COLO829 (cell line): ENCODE measurements around the gene SH3PXD2B.
"Not testable (repeated sequence)": the region's sequence is repeated elsewhere in the genome, so short reads cannot be mapped to it uniquely, and the experiment has no call there.

Source experiments
- DNase-seq: peaks from one replicate; pipeline ENCODE4 v3.0.0; 2012; ENCODE audit warnings: low spot score

The SH3PXD2B gene

DNA sequence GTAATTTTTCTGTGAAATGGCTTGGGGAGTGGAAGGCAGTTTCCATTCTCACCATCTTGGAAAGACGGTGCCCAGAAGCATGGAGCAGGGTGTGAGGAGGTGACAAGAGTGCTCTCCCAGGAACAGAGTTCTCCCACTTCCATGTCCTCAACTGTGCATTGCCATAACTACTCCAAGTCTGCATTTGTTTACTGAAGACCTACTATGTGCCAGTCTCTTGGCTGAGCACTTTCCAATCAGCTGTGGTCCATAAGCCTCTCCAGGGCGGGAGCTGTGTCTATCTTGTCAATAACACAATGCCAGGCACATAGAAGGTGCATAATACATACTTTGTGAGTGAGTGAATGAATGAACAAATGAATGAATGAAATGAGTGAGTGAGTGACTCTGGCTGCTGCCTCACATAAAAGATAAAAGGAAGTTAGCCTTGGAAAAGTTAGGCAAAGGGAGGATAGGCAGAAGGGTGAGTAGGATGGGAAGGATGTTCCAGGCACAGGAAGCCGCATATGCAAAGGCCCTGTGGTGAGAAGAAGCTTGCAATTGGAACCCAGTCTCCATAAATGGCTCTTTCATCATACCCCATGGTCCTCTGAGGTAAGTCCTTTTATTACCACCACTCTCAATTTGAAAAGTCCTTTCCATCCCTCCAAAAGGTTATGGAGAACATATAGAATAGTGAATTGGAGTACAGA lies 31.3 kb upstream of the SH3PXD2B start:
- no peak for DNase-seq

DNA sequence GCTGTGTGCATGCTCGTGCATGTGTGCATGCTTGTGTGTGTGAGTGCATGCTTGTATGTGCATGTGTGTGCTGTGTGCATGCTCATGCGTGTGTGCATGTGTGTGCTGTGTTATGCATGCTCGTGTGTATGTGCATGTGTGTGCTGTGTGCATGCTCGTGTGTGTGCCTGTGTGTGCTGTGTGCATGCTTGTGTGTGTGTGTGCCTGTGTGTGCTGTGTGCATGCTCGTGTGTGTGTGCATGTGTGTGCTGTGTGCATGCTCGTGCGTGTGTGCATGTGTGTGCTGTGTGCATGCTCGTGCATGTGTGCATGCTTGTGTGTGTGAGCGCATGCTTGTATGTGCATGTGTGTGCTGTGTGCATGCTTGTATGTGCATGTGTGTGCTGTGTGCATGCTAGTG lies 30.3 kb upstream of the SH3PXD2B start:
- no peak for DNase-seq

DNA sequence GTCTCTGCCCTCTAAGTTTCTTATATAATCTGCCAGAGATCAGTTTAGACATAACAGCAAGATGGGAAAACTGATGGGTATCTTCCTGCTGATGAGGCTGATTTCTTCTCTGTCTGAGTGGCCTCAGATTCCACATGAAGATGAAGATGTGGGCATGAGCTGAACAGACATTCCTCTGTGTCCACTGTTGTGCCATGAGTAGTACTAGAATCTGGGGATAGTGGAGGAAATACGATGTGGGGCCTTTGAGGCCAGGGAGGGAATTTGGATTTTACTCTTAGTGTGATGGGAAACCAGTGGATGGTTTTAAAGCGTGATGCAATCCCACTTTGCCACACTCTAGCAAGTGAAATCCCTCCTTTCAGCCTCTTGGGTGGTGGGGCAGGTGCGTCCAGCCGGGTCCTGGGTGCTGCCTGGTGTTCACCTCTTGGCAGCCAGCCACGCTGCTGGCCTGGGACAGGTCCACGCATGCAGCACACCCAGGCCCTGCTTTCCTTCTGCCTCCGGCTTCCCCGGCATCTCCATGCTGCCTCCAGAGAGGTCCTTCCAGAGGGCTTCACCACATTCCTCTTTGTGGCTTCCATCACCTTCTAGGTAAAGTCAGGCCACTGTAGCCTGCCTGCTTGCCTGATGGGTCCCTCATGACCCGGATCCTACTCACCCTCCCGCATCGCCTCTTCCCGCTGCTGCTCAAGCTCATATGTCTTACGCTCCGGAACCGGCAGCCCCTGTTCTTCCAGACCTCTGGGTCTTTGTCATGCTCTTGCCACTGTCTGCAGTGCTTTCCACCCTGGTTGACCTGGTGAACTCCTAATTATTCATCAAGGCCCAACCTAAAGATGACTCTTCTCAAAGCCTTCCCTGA lies 28.1 kb upstream of the SH3PXD2B start:
- DNase-seq = no peak

- DNase-seq = no peak
These were observed 26.9 kb upstream of the SH3PXD2B start for GRCh38 chr5:172481011-172481800.

GRCh38 chr5:172479784-172480115 lies 25.4 kb upstream of the SH3PXD2B start:
- no peak for DNase-seq

DNA sequence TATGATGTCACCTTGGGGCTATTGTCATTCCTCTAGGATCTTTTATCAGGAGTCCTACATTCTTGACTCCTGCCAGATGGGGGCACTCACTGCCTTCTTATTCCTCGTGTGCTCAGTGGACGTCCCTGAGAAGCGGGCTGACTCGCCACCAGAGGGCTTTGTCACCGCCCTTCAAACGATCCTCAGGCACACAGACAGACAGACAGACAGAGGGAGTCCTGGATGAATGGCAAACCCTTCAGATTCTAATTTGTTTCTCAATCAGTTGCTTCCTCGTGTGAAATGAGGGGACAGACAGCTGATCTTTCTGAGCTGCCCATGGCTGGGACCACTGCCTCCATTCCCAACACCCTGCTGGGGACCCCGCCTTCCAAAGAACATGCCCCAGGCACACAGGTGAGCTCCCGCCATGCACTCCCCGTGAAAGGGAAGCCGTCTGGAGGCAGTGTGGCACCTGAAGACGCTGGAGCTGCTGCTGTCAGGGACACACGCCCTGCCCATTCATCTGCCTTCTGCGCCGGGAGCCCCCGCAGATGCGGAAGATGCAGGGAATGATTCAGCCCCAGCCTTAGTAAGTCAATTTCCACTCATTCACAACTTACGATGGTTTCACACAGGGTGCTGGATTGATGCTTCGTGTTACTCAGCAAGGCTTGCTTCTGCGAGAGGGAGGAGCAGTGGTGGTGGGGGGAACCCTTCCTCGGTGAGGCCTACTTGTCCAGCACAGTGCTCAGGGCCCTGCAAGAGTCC lies 24.9 kb upstream of the SH3PXD2B start:
- DNase-seq = peak; percentile 72

DNA sequence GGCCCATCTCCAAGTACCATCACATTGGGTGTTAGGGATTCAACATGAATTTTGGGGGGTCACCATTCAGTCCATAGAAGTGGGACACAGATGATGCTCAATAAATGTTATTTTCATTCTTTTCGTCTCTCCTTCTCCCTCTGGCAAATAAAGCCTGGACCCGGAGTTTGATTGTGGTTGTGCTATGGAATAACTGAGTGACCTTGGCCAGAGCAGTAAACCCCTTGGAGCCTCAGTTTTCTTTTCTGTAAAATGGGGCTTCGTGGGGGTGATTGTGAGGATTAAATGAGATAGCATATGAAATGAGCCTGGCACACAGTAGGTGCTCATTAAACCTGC lies 24.3 kb upstream of the SH3PXD2B start:
- DNase-seq = not testable (repeated sequence)

GRCh38 chr5:172478256-172478655 lies 23.9 kb upstream of the SH3PXD2B start:
- no peak for DNase-seq

- DNase-seq = no peak
These were observed 23.1 kb upstream of the SH3PXD2B start for GRCh38 chr5:172477466-172477865.

GRCh38 chr5:172474293-172474692 lies 20.0 kb upstream of the SH3PXD2B start:
- no peak for DNase-seq

DNA sequence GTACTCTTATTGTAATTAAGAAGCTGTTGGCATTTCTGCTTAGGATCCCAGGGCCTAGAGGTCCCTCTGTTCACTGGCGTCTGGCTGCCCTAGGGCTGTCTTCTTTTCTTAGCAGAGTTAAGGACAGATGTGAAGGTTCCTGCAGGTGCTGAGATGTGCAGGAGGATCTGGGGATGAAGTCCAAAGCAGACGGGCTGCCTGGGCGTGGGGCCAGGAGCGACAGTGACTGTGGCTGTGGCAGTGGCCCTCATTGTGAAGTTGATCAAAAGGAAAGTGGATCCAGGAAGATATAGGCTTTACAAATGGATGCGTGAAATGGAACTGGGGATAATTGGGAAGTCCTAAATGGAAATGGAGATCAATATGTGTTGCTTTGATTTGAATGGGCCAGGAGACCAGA lies 19.1 kb upstream of the SH3PXD2B start:
- DNase-seq = no peak

DNA sequence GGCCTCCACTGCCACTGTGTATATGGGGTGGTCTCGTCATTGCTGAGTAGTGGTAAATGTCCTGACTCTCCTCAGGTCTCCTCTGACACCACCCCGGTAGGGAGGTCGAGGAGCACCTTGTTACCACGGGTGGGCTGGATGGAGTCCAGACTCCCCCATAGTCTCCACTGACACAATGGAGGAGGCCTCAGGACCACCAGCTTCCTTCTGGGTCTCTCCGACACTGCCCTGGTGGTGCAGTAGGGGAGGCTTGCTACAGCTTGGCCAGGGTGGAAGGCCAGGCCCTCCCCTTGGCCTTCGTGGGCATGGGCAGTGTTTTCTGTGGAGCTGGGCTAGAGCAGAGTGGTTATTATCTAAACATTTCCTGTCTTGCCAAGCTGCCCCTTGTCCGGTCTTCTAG lies 15.4 kb upstream of the SH3PXD2B start:
- no peak for DNase-seq

DNA sequence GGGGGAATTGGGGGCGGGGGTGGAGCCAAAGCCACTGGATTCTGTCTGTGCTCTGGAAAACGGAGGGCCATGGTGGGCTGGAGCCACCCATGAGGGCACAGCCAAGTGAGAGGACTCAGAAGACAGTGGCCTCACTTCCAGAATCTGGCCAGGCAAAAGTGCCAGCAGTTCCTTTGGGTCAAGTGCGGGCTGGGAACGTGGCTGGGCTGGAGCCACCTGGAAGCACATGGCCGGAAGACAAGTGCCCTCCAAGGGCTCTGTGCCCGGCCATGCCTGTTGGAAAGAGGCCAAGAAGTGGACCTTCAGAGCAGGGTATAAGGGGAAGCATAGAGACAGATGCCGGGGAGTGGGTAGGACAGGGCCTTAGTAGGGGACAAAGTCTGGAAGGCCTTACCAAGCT lies 11.7 kb upstream of the SH3PXD2B start:
- no peak for DNase-seq

DNA sequence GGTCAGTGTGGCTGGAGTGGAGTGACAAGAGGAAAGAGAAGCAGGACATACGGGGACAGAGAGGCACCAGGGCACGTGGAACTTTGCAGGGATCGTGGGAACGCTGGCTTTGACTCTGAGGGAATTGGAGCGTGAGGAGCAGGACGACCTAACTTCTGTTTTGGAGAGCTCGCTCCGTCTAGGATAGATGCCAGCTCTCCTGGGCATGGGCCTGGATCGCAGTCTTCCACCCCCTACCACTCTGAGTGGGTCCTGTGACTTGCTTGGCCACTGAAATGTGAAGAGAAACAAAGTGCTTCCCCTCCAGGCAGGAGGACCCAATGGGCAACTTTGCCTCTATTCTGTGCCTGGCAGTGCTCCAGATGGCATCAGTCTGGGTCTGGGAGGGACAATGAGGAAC lies 8.7 kb upstream of the SH3PXD2B start:
- no peak for DNase-seq

GRCh38 chr5:172459783-172460165 lies 5.4 kb upstream of the SH3PXD2B start:
- DNase-seq = no peak

- DNase-seq = no peak
These were observed 4.9 kb upstream of the SH3PXD2B start for GRCh38 chr5:172458976-172459782.

- DNase-seq = no peak
These were observed 1.9 kb upstream of the SH3PXD2B start for GRCh38 chr5:172456076-172456722.

DNA sequence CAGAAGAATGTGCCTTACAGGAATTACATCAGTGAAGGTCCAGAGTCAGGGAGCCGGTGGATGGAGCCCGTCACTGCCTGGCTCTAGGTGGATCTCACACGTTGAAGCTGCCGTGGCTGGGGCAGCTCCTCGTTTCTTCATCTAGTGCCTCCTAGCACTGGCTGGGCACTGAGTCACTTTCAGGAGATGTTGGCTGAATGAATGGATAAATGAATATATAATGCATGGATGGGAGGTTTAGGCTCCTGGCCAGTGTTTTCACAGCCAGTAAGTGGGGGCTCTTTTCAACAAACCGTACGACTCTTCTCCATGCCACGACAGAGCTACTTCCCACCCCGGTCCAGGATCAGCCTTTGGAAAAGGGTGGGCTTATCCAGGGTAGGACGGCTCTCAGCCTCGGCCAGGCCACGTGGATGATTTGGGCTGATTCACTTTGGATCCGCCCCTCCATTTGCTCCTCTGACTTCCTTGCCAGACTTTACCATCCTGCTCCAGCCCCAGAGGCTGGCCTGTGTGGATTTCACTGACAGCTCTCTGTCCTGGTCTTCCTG lies 1.3 kb upstream of the SH3PXD2B start:
- DNase-seq = no peak

- DNase-seq = no peak
These were observed 709 bp upstream of the SH3PXD2B start for GRCh38 chr5:172455087-172455381.

DNA sequence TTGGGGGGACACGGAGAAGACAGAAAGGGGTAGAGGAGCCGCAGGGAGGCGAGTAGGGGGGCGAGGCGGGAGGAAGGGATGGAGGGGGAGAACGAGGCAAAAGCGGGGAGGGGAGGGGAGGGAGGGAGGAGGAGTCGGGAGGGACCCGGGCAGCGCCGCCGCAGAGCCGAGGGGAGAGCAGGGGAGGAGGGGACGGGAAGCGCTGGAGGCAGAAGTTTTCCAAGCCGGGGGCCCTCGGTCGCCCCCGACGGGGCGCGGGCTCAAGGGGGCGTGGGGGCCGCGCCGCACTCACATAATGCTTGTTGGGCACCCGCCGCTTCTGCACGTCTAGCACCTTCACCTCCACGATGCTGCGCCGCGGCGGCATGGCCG lies 353 bp downstream of the SH3PXD2B start:
- no peak for DNase-seq
